GM23338 (cell line): ENCODE data around the gene AADACL3. TPM values are rescaled to one million over a fixed set of nuclear protein-coding genes. Genes with fewer than 3 reads are reported as not detected.

Experiments used
- ATAC-seq: fragments of 200-7000 bp; cut with Tn5 transposase; 3 replicates; pipeline ENCODE4 v1.9.1; 2020
- DNase-seq: peaks from one replicate; pipeline ENCODE4 v3.0.0-alpha.2; 2015; ENCODE audit warnings: low spot score
- H2AFZ ChIP-seq: fragments of 200-600 bp; sonication (generic); 2 replicates; pipeline ENCODE4 v1.8.0; 2016; ENCODE audit warnings: antibody characterized with exemption, mild to moderate bottlenecking, moderate library complexity
- H3F3A ChIP-seq: fragments of 200-600 bp; sonication (generic); replicated peaks from 2 replicates; pipeline ENCODE4 v1.8.0; 2017; ENCODE audit warnings: antibody characterized with exemption, mixed run types, low read depth
- H3K27ac ChIP-seq: fragments of 200-600 bp; sonication (generic); 2 replicates; pipeline ENCODE4 v1.6.1; 2016; ENCODE audit warnings: low read depth
- H3K27me3 ChIP-seq: fragments of 200-600 bp; sonication (generic); 2 replicates; pipeline ENCODE4 v1.8.0; 2016; ENCODE audit warnings: mild to moderate bottlenecking, mixed run types, moderate library complexity; ENCODE audit not compliant: insufficient read depth
- H3K36me3 ChIP-seq: fragments of 200-600 bp; sonication (generic); 2 replicates; pipeline ENCODE4 v1.8.0; 2016; ENCODE audit warnings: mild to moderate bottlenecking; ENCODE audit not compliant: insufficient read depth
- H3K4me1 ChIP-seq: fragments of 200-600 bp; sonication (generic); 2 replicates; pipeline ENCODE4 v1.8.0; 2016; ENCODE audit warnings: mild to moderate bottlenecking, moderate library complexity; ENCODE audit not compliant: insufficient read depth
- H3K4me2 ChIP-seq: fragments of 200-600 bp; sonication (generic); 2 replicates; pipeline ENCODE4 v1.7.1; 2017; ENCODE audit warnings: mixed run types
- H3K4me3 ChIP-seq: fragments of 200-600 bp; sonication (generic); 2 replicates; pipeline ENCODE4 v1.6.1; 2016; ENCODE audit warnings: mixed run types
- H3K79me2 ChIP-seq: fragments of 200-600 bp; sonication (generic); replicated peaks from 2 replicates; pipeline ENCODE4 v1.8.0; 2017; ENCODE audit warnings: mild to moderate bottlenecking; ENCODE audit not compliant: insufficient read depth
- H3K9me2 ChIP-seq: fragments of 200-600 bp; sonication (generic); 2 replicates; pipeline ENCODE4 v1.8.0; 2017; ENCODE audit not compliant: insufficient read depth
- H4K20me1 ChIP-seq: fragments of 200-600 bp; sonication (generic); replicated peaks from 2 replicates; pipeline ENCODE4 v1.8.0; 2017; ENCODE audit warnings: mild to moderate bottlenecking; ENCODE audit not compliant: insufficient read depth
- H3K27ac Mint-ChIP-seq: 2 replicates; pipeline ENCODE4 v1.8.0; 2020; ENCODE audit warnings: inconsistent platforms, mild to moderate bottlenecking, moderate library complexity, mixed read lengths
- H3K27me3 Mint-ChIP-seq: 3 replicates; pipeline ENCODE4 v1.8.0; 2022; ENCODE audit warnings: low read depth, mild to moderate bottlenecking, moderate library complexity, mixed read lengths, inconsistent platforms; ENCODE audit not compliant: insufficient read depth, poor library complexity
- H3K36me3 Mint-ChIP-seq: 3 replicates; pipeline ENCODE4 v1.8.0; 2021; ENCODE audit warnings: low read depth, mild to moderate bottlenecking, inconsistent platforms, moderate library complexity, mixed read lengths
- H3K4me1 Mint-ChIP-seq: 3 replicates; pipeline ENCODE4 v1.8.0; 2020; ENCODE audit warnings: mild to moderate bottlenecking, inconsistent platforms, mixed read lengths
- H3K4me3 Mint-ChIP-seq: 3 replicates; pipeline ENCODE4 v1.8.0; 2021; ENCODE audit warnings: moderate library complexity, mild to moderate bottlenecking, inconsistent platforms, mixed read lengths
- H3K9me3 Mint-ChIP-seq: 3 replicates; pipeline ENCODE4 v1.8.0; 2020; ENCODE audit warnings: moderate library complexity, mild to moderate bottlenecking, inconsistent platforms, mixed read lengths
- CREB1 ChIP-seq: fragments of 250-450 bp; sonication (Bioruptor Pico); IDR thresholded peaks from 2 replicates; pipeline ENCODE4 v1.5.0; 2020; ENCODE audit warnings: low read depth, mild to moderate bottlenecking, moderate library complexity
- CTCF ChIP-seq, 2 experiments: fragments of 200-600 bp in 1 of 2; sonication (generic) in 1 of 2; conservative IDR thresholded peaks; 2 replicates each; pipeline versions ENCODE4 v1.5.1 to v1.6.1; 2016 to 2017; ENCODE audit warnings: antibody characterized with exemption in 2 of 2, low read depth in 2 of 2, mild to moderate bottlenecking in 2 of 2, moderate library complexity in 1 of 2
- ETS1 ChIP-seq: IDR thresholded peaks from 2 replicates; pipeline ENCODE4 v1.6.1; 2016; ENCODE audit warnings: antibody characterized with exemption
- EZH2 ChIP-seq: fragments of 200-600 bp; sonication (generic); IDR thresholded peaks from one replicate; pipeline ENCODE4 v1.8.0; 2017; ENCODE audit warnings: antibody characterized with exemption, mild to moderate bottlenecking, low read depth; ENCODE audit not compliant: unreplicated experiment
- EZH2phosphoT487 ChIP-seq: fragments of 200-600 bp; sonication (generic); IDR thresholded peaks from one replicate; pipeline ENCODE4 v1.8.1; 2018; ENCODE audit warnings: antibody characterized with exemption; ENCODE audit not compliant: unreplicated experiment
- JUNB ChIP-seq: IDR thresholded peaks from one replicate; pipeline ENCODE4 v1.6.1; 2016; ENCODE audit warnings: antibody characterized with exemption; ENCODE audit not compliant: unreplicated experiment
- NANOG ChIP-seq: IDR thresholded peaks from 2 replicates; pipeline ENCODE4 v1.6.1; 2016; ENCODE audit warnings: antibody characterized with exemption, borderline replicate concordance
- POLR2AphosphoS5 ChIP-seq: IDR thresholded peaks from 2 replicates; pipeline ENCODE4 v1.6.1; 2016; ENCODE audit warnings: antibody characterized with exemption, low read depth
- ZNF114 ChIP-seq: fragments of 250-450 bp; sonication (Bioruptor Pico); IDR thresholded peaks from 2 replicates; pipeline ENCODE4 v1.5.0; 2020; ENCODE audit warnings: mild to moderate bottlenecking, moderate library complexity
- ZNF331 ChIP-seq: fragments of 250-450 bp; sonication (Bioruptor Pico); IDR thresholded peaks from 2 replicates; pipeline ENCODE4 v1.5.0; 2020; ENCODE audit warnings: low read depth, mild to moderate bottlenecking, moderate library complexity
- ZNF462 ChIP-seq: fragments of 250-450 bp; sonication (Bioruptor Pico); IDR thresholded peaks from 2 replicates; pipeline ENCODE4 v1.5.0; 2020; ENCODE audit warnings: mild to moderate bottlenecking, moderate library complexity
- polyA plus RNA-seq: library from polyadenylated mRNA; unstranded; fragments of >200 nt; fragmentation: Nextera tagmentation; extraction: Ambion mirVana; gene quantifications from 2 replicates; pipeline ENCODE4 v1.2.1, GENCODE V29; 2016
- total RNA-seq: library from RNA; depleted of rRNA; stranded (reverse); fragments of >200 nt; shearing (Covaris generic); gene quantifications from 2 replicates; pipeline ENCODE4 v1.2.3, GENCODE V29; 2014

Gene AADACL3
- total and polyA plus RNA-seq, 2 experiments from 2014 or later: 0.47 to 1.5 TPM

- Mint-ChIP-seq H3K9me3 (peaks cover 19% of the 10 kb centered on the region; the same call in 2 of the 3 replicates), H3K27me3 (peaks cover 11% of the 10 kb centered on the region), H3K36me3 (no peaks in the 10 kb centered on the region), H3K4me3 (no peak overlapping the region), H3K4me1 (no peaks in the 10 kb centered on the region), H3K27ac (no peak overlapping the region)
- H3K9me2 ChIP-seq: no peaks in the 10 kb centered on the region
- H3K36me3 ChIP-seq: no peaks in the 10 kb centered on the region
- ATAC-seq (no peak), DNase-seq (no peak)
- no peaks in the 10 kb centered on the region for H3K79me2 ChIP-seq
- H3K4me1 ChIP-seq: no peaks in the 10 kb centered on the region
- H2AFZ ChIP-seq: no peak overlapping the region
- no peak overlapping the region for H3K4me3 ChIP-seq
- H3K27me3 ChIP-seq: no peaks in the 10 kb centered on the region
- no peaks in the 10 kb centered on the region for H3F3A ChIP-seq
- no peak overlapping the region for H3K4me2 ChIP-seq
- H3K27ac ChIP-seq: no peak overlapping the region
- TF ChIP-seq EZH2phosphoT487: no peak
- TF ChIP-seq CREB1 (CRISPR knock-in tag): no peak
- TF ChIP-seq POLR2AphosphoS5: no peak
- TF ChIP-seq ZNF114 (CRISPR knock-in tag): no peak
- TF ChIP-seq NANOG: no peak
- no peak for TF ChIP-seq ZNF331
- no peak for TF ChIP-seq ZNF462 (CRISPR knock-in tag)
- H4K20me1 ChIP-seq: no peaks in the 10 kb centered on the region
These were observed 54.1 kb downstream of the AADACL3 start for GRCh38 chr1:12769976-12770505.

- H3K27me3 Mint-ChIP-seq: peaks cover 10% of the 10 kb centered on the region
- TF ChIP-seq JUNB: no peak
- TF ChIP-seq EZH2: no peak
- TF ChIP-seq CREB1 (CRISPR knock-in tag): no peak
- no peak for TF ChIP-seq ETS1
- no peak for TF ChIP-seq CTCF (conservative IDR thresholded peaks at IDR 0.05; ENCODE audit: low read depth in 2 of 2)
- TF ChIP-seq NANOG: no peak
- no peak for TF ChIP-seq ZNF331
- no peak for TF ChIP-seq ZNF114 (CRISPR knock-in tag)
These were observed 54.7 kb downstream of the AADACL3 start for GRCh38 chr1:12770620-12771019.

More at GRCh38 chr1:12770620-12771019, 54.7 kb downstream of the AADACL3 start:
- ATAC-seq: no peak
- no peaks in the 10 kb centered on the region for H3K36me3 Mint-ChIP-seq
- Histone ChIP-seq H3K27me3 (no peaks in the 10 kb centered on the region), H3K4me3 (no peak overlapping the region), H3K27ac (no peak overlapping the region), H2AFZ (no peak overlapping the region), H3K4me2 (no peak overlapping the region), H3K4me1 (no peaks in the 10 kb centered on the region), H4K20me1 (no peaks in the 10 kb centered on the region), H3K79me2 (no peaks in the 10 kb centered on the region), H3K9me2 (no peaks in the 10 kb centered on the region), H3F3A (no peaks in the 10 kb centered on the region), H3K36me3 (no peaks in the 10 kb centered on the region)
- H3K27ac Mint-ChIP-seq: no peak overlapping the region
- H3K4me3 Mint-ChIP-seq: no peak overlapping the region
- no peaks in the 10 kb centered on the region for H3K4me1 Mint-ChIP-seq
- no peak for DNase-seq
- peaks cover 25% of the 10 kb centered on the region; the same call in 2 of the 3 replicates for H3K9me3 Mint-ChIP-seq
